Activated CD4-positive, alpha-beta T cell treated with anti-CD3 and anti-CD28 coated beads, Interleukin-2, Interleukin-4, amounts not matched to agents 100 ng/mL and 50 ng/mL, durations not matched to agents 16 hours and 8 hours (primary cell): ENCODE measurements around the gene FER1L5.

Experiments used
- DNase-seq: peaks from one replicate; pipeline ENCODE4 v3.0.0-alpha.2; 2020; ENCODE audit warnings: low spot score

Gene FER1L5

DNA sequence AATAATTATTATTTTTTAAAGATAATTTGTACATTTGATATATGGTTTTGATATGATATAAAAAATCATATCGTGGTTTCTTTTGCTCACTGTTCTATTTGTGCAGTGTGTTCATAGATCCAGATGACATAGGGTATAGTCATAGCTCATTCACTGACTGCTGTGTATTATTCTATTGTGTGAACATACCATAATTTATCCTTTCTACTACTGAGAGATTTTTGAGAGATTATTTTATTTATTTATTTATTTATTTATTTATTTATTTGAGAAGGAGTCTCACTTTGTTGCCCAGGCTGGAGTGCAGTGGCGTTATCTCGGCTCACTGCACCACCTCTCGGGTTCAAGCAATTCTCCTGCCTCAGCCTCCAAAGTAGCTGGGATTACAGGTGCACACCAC lies 39.0 kb downstream of the FER1L5 start:
- DNase-seq: no peak

DNA sequence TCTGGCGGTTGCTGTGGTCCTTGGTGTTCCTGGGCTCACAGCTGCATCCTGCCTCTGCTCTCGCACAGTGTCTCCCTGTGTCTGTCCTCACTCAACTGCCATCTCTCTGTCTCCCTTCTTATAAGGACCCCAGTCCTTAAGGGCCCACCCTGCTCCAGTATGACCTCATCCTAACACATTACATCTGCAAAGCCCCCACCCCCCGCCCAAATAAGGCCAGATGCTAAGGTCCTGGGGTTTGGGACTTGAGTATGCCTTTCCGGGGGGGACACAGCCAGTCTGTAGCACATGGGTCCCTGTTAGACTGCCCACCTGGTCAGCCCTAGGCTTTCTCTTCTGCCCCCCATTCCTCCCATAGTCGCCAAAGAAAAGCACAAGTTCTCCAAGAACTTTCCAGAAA lies 40.7 kb downstream of the FER1L5 start:
- no peak for DNase-seq

DNA sequence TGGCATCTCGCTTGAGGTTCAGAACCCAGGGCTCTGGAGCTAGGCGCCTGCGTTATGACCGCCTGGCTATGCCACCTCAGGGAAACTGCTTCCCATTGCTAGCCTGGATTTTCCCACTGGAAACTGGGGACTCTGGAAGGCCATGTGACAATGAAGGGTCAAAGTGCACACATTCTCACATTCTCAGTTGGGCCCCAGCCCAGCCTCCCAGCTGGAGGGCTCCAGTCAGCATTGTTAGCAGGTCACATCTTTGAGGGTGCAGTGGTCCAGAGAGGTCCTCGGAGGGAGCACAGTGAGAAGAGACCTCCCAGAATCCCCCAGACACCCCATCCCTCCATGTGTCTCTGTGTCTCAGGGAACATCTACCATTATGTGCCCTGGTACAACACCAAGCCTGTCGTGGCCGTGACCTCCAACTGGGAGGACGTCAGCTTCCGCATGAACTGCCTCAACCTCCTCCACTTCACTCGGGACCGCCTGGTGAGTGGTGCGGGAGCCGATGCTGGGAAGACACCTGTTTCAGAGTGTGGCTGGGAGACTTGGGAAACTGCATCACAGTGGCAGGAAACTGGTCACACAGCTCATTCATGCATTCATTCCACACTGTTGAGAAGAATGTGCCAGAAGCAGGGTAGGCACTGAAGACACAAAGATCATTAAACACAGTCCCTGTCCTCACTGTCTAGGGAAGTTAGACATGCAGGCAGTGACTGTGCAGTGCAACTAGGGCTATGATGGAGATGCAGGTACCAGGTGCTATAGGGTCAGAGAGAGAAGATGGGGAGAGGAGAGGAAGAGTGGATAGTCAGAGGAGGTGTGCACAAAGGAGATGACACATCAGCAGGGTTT lies 41.6 kb downstream of the FER1L5 start:
- DNase-seq: no peak

DNA sequence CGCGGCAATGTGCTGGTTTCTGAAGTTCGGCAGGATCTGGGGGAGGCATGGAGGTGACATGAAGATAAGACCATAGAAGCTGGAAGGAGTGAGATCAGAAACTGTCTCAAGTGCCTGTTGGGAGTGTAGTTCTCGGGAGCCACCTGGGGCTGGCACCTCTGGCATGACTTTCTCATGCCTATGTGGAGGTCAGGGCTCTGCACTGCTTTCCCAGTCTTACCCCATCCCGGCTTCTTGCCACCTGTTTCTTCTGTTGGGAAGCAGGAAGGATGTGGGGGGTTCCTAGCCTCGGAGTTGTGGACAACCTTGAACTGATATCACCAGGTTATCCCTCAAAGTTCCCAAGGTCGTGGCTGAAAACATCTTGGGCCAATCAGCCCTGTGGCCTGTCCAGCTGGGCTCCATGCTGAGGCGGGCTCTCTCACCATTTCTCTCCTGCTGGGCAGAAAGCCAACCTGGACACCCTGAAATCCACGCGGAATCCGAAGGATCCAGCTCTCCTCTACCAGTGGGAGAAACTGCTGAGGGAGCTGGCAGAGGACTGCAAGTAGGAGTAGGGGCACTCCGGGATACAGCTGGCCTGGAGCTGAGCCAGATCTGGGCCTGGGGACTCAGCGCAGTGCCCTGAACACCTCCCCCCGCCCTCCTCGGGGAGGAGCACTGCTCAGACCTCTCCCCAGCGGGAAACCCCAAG lies 42.5 kb downstream of the FER1L5 start:
- no peak for DNase-seq

- DNase-seq: no peak
Observed at GRCh38 chr2:96685577-96686459, 43.3 kb downstream of the FER1L5 start.

DNA sequence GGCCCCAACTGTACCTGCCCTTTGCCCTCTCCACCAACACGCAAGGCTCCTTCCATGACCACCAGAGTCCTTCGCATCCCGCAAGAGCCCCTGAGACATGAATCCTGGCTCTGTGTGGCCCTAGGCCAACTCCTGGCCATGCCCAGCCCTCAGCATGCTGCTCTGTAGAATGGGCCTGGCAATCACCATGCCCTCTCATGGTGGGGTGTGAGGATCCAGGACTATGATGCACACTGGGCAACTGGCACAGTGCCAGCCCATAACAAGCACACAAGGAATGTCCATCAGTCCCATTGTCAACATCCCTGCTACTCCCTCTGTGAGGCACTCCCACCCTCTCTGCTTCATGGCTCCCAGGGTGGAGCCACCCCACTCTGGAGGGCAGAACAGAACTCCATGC lies 44.7 kb downstream of the FER1L5 start:
- no peak for DNase-seq

DNA sequence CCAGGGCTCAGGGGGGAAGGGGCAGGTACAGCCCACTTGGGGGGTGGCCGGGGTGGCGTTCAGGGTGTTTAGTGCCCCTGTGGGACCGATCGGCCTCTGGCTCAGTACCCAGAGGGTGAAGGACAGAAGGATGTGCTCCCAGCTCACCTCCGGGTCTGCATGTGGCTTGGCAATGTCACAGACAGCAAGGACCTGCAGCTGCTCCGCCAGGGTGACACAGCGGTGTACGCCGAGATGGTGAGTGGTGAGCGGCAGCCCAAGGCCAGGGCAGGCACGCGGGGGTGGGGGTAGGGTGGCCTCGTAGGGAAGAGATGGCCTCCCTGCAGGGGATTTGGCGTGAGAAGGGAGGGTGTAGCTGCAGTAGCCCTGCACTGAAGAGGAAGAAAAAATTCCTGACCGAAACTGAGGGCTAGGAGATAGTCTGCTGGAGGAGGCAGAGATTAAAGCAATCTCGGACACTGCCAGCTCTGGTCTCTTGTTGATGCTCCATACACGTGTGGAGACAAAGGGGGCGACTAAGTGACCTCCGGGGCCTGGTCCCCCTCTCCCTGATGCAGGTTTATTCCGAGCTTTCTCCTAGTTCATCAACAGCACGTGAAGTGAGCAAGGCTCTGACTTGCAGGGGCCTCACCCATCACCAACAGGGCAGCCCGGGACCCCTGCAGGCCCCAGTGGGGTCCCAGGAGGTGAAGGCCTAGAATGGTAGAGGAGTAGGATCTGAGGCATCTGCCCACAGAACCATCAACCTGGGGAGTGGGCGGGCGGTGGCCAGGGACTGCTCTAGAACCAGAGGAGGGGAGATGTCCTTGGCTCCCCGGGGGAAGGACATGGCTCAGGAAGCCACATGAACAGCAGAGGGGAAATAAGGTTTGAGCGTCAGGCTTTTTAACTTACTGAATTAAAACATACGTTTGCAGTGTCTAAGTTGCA lies 45.4 kb downstream of the FER1L5 start:
- no peak for DNase-seq

DNA sequence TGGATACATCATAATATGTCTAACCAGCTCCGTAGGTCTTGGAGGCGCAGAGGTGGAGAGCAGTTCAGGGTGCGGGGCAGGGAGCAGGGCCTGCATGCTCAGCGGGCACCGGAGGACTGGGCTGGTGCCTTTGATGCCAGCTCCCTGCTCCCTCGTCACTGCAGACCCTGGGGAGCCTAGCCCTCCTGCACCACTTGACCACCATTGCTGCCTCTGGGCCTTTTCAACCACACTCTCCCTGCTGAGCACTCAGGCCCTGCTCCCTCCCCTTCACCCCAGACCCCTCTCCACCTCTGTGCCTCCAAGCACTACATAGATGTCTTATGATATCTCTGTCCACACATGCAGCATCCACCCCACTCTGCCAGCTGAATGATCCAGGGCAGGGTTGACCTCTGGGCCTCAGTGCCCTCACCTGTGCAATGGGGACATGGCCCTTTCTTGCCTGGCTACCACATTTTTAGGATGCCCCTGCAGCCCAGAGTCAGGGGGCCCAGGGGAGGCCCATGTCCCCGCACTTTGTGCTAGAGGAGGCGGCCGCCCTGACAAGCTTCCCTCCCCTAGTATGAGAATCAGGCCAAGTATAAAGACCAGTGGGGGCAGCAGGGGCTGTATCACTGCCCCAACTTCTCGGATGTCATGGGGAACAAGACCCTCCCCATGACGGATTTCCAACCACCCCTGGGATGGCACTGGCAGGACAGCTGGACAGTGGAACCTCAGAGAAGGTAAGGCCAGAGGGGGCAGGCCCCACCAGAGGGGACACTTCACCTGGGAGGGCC lies 46.3 kb downstream of the FER1L5 start:
- DNase-seq: no peak

- DNase-seq: no peak
Observed at GRCh38 chr2:96689431-96689991, 46.9 kb downstream of the FER1L5 start.

DNA sequence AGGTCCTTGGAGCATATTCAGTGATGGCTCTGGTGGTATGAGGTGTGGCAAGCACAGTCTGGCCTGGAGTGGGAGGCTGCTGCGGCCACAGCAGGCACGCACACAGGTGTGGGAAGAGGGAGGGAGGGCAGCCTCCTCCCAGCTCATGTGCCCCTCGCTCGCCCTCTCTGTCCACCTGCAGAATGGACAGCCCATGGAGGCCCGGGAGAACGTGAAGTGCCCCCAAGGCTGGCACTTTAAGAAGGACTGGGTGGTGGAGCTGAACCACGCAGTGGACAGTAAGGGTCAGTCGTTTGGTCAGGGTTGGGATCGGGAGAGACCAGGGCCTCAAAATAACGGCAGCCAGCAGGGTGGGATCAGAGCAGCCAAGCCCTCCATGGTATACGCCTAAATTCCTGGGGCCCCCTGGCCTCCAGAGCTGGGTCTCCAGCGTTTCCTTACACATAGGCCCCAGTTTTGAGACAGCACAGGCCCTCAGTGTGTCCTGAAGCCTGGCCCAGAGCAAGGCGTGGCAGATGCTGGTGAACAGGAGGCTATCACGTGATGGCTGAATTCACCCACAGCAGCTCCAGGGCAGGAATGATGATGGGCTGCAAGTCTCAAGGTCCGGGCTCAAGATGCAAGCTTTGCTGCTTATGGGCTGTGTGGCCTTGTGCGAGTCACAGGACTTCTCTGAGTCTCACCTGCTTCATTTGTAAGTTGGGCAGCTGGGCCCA lies 47.9 kb downstream of the FER1L5 start:
- DNase-seq: no peak

DNA sequence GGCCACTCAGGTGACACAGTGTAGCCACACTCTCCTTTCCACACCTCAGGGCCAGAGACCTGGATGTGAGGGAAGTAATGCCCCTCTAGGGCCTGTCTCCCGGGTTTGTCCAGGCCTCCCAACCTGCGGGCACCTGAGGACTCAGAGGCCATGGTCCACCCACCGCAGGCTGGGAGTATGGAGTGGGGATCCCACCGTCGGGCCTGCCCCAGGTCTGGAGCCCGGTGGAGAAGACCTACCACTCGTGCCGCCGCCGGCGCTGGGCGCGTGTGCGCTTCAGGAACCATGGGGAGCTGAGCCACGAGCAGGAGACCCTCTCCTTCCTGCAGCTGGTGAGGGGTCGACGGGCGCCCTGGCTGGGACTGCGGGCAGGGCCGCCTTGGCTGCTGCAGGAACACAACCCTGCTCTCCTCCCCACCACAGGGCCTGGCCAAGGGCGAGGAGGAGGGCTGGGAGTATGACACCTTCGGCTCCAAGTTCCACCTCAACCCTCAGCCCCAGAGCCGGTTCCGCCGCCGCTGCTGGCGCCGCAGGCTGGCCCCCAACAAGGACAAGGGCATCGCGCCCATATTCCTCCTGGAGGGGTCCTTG lies 48.6 kb downstream of the FER1L5 start:
- DNase-seq: no peak

- DNase-seq: no peak
Observed at GRCh38 chr2:96692094-96692971, 49.8 kb downstream of the FER1L5 start.

- no peak for DNase-seq
Observed at GRCh38 chr2:96693286-96694200, 51.0 kb downstream of the FER1L5 start.

DNA sequence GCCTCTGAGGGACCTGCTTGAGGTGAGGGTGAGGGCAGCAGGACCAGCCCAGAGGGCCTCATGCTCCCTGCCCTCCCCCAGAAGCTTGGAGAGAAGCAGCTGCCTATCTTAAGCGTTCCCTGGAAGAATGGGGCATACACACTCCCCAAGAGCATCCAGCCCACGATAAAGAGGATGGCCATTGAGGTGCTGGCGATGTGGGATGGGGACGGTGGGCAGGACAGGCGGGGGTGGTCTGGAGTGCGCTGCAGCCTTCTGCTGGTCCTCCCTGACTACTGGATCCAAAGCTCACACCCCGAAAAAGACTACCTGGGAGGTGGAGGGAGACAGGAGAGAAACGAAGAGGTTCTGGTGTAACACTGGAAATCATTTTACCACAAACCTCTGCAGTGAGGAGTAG lies 51.7 kb downstream of the FER1L5 start:
- no peak for DNase-seq

GRCh38 chr2:96694816-96695455 lies 52.4 kb downstream of the FER1L5 start:
- DNase-seq: no peak

DNA sequence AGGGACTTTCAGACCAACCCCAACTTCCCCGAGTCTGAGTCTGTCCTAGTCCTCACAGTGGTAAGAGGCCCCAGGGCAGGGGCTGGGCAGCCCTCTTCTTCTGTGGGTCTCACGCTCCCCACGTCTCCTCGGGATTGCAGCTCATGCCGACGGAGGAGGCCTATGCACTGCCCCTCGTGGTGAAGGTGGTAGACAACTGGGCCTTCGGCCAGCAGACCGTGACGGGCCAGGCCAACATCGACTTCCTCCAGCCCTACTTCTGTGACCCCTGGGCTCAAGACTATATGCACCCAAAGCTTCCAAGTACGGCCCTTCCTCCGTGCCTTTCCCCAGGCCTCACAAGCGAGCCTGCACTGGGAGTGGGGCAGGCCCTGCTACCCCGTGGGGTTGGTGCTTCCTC lies 53.0 kb downstream of the FER1L5 start:
- DNase-seq: no peak

- no peak for DNase-seq
Observed at GRCh38 chr2:96697476-96697875, 54.9 kb downstream of the FER1L5 start.
